Gastrocnemius medialis (tissue), 4 donors: ENCODE measurements around the gene DENND4B.

Source experiments
- POLR2A ChIP-seq, 2 donors: fragments of 450-650 bp; IDR thresholded peaks; one replicate each; pipeline ENCODE4 v1.6.1; 2017; ENCODE audit warnings: antibody characterized with exemption in 2 of 2, mild to moderate bottlenecking in 2 of 2, moderate library complexity in 2 of 2
- TF ChIP-seq, protein P1 (sequence below), 5 experiments: fragments of 450-650 bp in 3 of 5; fragments of 200-600 bp in 2 of 5; sonication (generic) in 2 of 5; IDR thresholded peaks in 4 of 5; conservative IDR thresholded peaks in 1 of 5; 1 replicate in 4 of 5; 2 replicates in 1 of 5; pipeline ENCODE4 v1.5.1; 2016 to 2019; ENCODE audit warnings: antibody characterized with exemption in 5 of 5, mild to moderate bottlenecking in 3 of 5, moderate library complexity in 3 of 5

DNA sequence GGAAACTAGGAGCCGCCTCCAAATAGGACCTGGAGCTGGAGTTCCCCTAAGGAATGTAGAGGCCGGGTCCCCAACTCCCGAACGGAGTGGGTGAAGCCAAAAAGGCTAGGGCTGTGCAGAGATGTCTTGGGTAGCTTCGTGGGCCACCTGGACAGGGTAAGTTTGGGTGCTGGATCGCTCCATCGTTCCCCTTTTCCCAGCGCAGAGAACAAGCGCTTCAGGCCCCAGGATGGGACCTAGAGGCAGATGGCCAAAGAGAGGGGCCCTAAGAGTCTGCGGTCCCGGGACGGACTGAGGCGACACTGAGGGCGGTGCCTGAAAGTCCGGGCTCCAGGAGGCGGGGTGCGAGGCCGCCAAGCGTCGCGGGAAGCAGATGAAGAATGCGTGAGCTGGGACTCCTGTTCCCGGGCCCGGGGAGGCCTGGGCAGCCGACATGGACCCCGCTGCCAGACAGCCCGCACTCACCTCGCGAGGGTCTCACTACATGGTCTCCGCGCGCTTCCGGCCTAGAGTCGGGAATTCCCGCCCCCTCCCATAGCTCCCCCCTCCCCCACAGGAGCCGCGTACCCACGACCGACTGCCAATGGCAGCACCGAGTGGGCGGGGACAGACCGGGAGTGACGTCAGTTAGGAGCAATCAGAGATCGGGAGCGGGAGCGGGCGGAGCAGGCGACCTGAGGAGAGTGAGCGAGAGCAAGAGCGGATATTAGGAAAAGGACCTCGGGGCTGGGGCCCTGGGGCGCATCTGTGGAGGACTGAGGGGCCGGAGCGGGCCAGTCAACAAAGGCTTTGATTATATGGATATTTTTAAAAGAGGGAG is 16.7 kb upstream of the DENND4B start, which contains the start of gene SLC39A1:
- TF ChIP-seq, protein P1, sequence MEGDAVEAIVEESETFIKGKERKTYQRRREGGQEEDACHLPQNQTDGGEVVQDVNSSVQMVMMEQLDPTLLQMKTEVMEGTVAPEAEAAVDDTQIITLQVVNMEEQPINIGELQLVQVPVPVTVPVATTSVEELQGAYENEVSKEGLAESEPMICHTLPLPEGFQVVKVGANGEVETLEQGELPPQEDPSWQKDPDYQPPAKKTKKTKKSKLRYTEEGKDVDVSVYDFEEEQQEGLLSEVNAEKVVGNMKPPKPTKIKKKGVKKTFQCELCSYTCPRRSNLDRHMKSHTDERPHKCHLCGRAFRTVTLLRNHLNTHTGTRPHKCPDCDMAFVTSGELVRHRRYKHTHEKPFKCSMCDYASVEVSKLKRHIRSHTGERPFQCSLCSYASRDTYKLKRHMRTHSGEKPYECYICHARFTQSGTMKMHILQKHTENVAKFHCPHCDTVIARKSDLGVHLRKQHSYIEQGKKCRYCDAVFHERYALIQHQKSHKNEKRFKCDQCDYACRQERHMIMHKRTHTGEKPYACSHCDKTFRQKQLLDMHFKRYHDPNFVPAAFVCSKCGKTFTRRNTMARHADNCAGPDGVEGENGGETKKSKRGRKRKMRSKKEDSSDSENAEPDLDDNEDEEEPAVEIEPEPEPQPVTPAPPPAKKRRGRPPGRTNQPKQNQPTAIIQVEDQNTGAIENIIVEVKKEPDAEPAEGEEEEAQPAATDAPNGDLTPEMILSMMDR (IDR thresholded peaks at IDR 0.05 in 4 of 5, conservative IDR thresholded peaks at IDR 0.05 in 1 of 5): no peak
- peak; percentile 69 to 82 for TF ChIP-seq POLR2A (IDR thresholded peaks at IDR 0.05)
